ENCODE results near the gene SYCN. TPM values are rescaled to one million over a fixed set of nuclear protein-coding genes. Genes with fewer than 3 reads are reported as not detected.

SYCN gene
- total RNA-seq, 5 donors from 2014 or later (not counting 1 experiment from before 2014, with no cell fraction given) = 0.82 to 1.7 (median 1.1) TPM; not detected in 2

DNA sequence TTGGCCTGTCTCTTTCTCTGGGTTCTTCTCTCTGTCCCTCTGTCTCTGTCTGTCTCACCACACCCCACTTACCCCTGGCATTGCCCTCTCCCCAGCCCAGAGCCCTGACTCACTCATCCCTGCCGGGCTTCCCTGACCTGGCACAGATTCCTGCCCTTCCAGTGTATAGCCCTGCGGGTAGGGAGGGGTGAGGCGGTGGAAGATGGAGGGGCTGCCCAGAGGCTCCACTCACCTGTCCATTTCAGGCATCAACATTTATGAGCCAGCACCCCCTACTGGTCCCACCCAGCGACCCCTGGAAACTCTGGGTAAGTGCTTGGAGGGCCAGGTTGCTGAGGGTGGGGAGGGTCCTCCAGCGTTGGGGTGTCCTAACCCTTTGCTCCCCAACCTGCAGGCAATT, 6.3 kb downstream of the SYCN start:
- Histone ChIP-seq H3K27ac (ENCODE audit: low read length) (no peak overlapping the region), H3K36me3 (ENCODE audit: control insufficient read depth in 2 of 2, extremely low read depth in 1 of 2, insufficient read depth in 1 of 2, low read length in 1 of 2) (no peaks in the 10 kb centered on the region), H3K27me3 (replicated peaks in 1 of 2; ENCODE audit: control insufficient read depth in 2 of 2, extremely low read depth in 1 of 2, insufficient read depth in 2 of 2, low read length in 1 of 2) (peaks cover 7 to 94% of the 10 kb centered on the region in 2 experiments), H3K4me1 (ENCODE audit: control insufficient read depth in 1 of 2, extremely low read depth in 1 of 2, insufficient read depth in 2 of 2, low read length in 2 of 2) (peaks cover 0 to 22% of the 10 kb centered on the region in 2 experiments), H3K9me3 (no peaks in the 10 kb centered on the region), H3K4me3 (ENCODE audit: control insufficient read depth in 1 of 2, extremely low read depth in 1 of 2, low read length in 1 of 2) (no peak overlapping the region)
- peaks cover 22 to 26% (median 22%) of the 10 kb centered on the region in 3 donors for H3K4me1 Mint-ChIP-seq
- no peak overlapping the region for H3K27ac Mint-ChIP-seq
- 20% methylated on average over 1 of the region's 5 CpGs for WGBS (ENCODE audit: insufficient coverage)
- DNase-seq (no peak), ATAC-seq (replicated peaks in 1 of 4) (no peak)
- POLR2A ChIA-PET = no interaction called here
- no peaks in the 10 kb centered on the region for H3K36me3 Mint-ChIP-seq
- H3K9me3 Mint-ChIP-seq = no peaks in the 10 kb centered on the region
- CTCF ChIA-PET = no interaction called here
- H3K4me3 Mint-ChIP-seq = peak overlapping the region in 2 of 3 donors; percentile 31 to 54
- H3K27me3 Mint-ChIP-seq = peaks cover 56 to 81% of the 10 kb centered on the region in 2 donors

DNA sequence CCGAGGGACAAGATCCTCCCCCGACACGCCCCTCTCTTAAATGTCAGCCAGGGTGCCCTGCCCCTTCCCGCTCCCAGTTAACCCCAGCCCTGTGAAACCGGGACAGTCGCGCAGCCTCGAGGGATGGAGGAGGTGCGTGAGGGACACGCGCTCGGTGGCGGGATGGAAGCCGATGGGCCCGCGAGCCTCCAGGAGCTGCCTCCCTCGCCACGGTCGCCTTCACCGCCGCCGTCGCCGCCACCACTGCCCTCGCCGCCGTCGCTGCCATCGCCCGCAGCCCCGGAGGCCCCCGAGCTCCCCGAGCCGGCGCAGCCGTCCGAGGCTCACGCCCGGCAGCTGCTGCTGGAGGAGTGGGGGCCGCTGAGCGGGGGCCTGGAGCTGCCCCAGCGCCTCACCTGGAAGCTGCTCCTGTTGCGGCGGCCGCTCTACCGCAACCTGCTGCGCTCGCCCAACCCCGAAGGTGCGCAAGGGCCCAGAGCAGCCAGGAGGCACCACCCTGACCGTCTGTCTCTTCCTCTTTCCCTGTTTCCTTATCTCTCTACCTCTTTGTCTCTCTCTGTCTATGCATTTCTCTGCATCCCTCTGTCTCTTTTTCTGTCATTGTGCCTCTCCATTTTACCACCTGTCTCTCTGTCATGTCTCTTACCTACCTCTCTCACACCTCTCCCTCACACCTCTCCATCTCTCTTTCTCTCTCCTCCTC, 7.1 kb downstream of the SYCN start, which contains the start of gene NCCRP1:
Gene NCCRP1 (plus strand): TSS at position 105 of the 703 bp plus-strand sequence. CDS start 19 bp downstream, at position 124.
- H3K36me3 ChIP-seq (ENCODE audit: control insufficient read depth in 2 of 2, extremely low read depth in 1 of 2, insufficient read depth in 1 of 2, low read length in 1 of 2) = no peaks in the 10 kb centered on the region
- Mint-ChIP-seq H3K27me3 (peaks cover 51 to 77% of the 10 kb centered on the region in 2 donors), H3K4me3 (peak within 1 kb of the TSS; percentile 31 to 60 (median 42)), H3K27ac (no peak within 1 kb of the TSS), H3K36me3 (no peaks in the 10 kb centered on the region), H3K4me1 (peaks cover 22 to 26% (median 22%) of the 10 kb centered on the region in 3 donors), H3K9me3 (no peaks in the 10 kb centered on the region)
- peaks cover 7 to 93% of the 10 kb centered on the region in 2 experiments for H3K27me3 ChIP-seq (replicated peaks in 1 of 2; ENCODE audit: control insufficient read depth in 2 of 2, extremely low read depth in 1 of 2, insufficient read depth in 2 of 2, low read length in 1 of 2)
- H3K4me1 ChIP-seq (ENCODE audit: control insufficient read depth in 1 of 2, extremely low read depth in 1 of 2, insufficient read depth in 2 of 2, low read length in 2 of 2) = peaks cover 0 to 22% of the 10 kb centered on the region in 2 experiments
- H3K9me3 ChIP-seq = no peaks in the 10 kb centered on the region
- ATAC-seq (replicated peaks in 1 of 4) (peak; percentile 14 to 36 (median 22)), DNase-seq (peak in 4 of 35 experiments; percentile 5 to 18 (median 8))
- ChIA-PET CTCF (no interaction called here), POLR2A (no interaction called here)
- H3K4me3 ChIP-seq (ENCODE audit: control insufficient read depth in 1 of 2, extremely low read depth in 1 of 2, low read length in 1 of 2) = no peak within 1 kb of the TSS
- no peak within 1 kb of the TSS for H3K27ac ChIP-seq (ENCODE audit: low read length)
- 6% methylated on average over 50 of the region's 51 CpGs for WGBS (ENCODE audit: insufficient coverage)

DNA sequence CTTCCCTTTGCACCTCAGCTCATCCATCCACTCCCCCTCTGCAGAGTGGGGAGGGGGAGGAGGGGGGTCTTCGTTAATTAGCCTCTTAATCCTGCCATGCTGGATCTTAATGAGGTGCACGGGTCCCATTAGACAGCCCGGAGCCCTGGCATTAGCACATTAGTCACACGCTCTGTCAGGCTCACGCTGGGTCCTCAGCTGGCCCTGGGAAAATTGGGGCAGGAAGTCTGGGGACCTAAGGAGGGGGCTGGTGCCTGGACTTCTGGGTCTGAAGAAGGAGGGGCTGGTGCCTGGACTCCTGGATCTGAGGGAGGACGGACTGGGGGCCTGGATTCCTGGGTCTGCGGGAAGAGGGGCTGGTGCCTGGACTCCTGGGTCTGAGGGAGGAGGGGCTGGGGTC, 7.7 kb downstream of the SYCN start:
- POLR2A ChIA-PET = interaction anchor here in 1 of 2 donors (0.6 kb wide), 1 partner anchor 177 kb away, joined by 5 read pairs; no protein-coding TSS in a partner anchor
- 24% methylated on average over 6 of the region's 7 CpGs for WGBS (ENCODE audit: insufficient coverage)
- Histone ChIP-seq H3K4me3 (ENCODE audit: control insufficient read depth in 1 of 2, extremely low read depth in 1 of 2, low read length in 1 of 2) (no peak overlapping the region), H3K27ac (ENCODE audit: low read length) (no peak overlapping the region), H3K36me3 (ENCODE audit: control insufficient read depth in 2 of 2, extremely low read depth in 1 of 2, insufficient read depth in 1 of 2, low read length in 1 of 2) (no peaks in the 10 kb centered on the region), H3K9me3 (no peaks in the 10 kb centered on the region), H3K4me1 (ENCODE audit: control insufficient read depth in 1 of 2, extremely low read depth in 1 of 2, insufficient read depth in 2 of 2, low read length in 2 of 2) (peaks cover 0 to 22% of the 10 kb centered on the region in 2 experiments), H3K27me3 (replicated peaks in 1 of 2; ENCODE audit: control insufficient read depth in 2 of 2, extremely low read depth in 1 of 2, insufficient read depth in 2 of 2, low read length in 1 of 2) (peaks cover 7 to 92% of the 10 kb centered on the region in 2 experiments)
- H3K27me3 Mint-ChIP-seq = peaks cover 45 to 76% of the 10 kb centered on the region in 2 donors
- no peaks in the 10 kb centered on the region for H3K9me3 Mint-ChIP-seq
- H3K36me3 Mint-ChIP-seq = no peaks in the 10 kb centered on the region
- H3K27ac Mint-ChIP-seq = no peak overlapping the region
- no peak for DNase-seq
- CTCF ChIA-PET = no interaction called here
- H3K4me1 Mint-ChIP-seq = peaks cover 22 to 26% (median 22%) of the 10 kb centered on the region in 3 donors
- ATAC-seq (replicated peaks in 1 of 4) = peak in 1 of 4 experiments; percentile 16
- H3K4me3 Mint-ChIP-seq = peak overlapping the region in 1 of 3 donors; percentile 60

- ATAC-seq (replicated peaks in 1 of 4) (peak; percentile 27 to 72 (median 60)), DNase-seq (peak in 18 of 35 experiments; percentile 3 to 34 (median 14))
- H3K27me3 ChIP-seq (replicated peaks in 1 of 2; ENCODE audit: control insufficient read depth in 2 of 2, extremely low read depth in 1 of 2, insufficient read depth in 2 of 2, low read length in 1 of 2) = peaks cover 5 to 89% of the 10 kb centered on the region in 2 experiments
- ChIA-PET POLR2A (interaction anchor here in 1 of 2 donors (0.6 kb wide), 1 partner anchor 177 kb away, joined by 5 read pairs; no protein-coding TSS in a partner anchor), CTCF (no interaction called here)
- Mint-ChIP-seq H3K4me3 (peak overlapping the region; percentile 25 to 60 (median 39)), H3K36me3 (no peaks in the 10 kb centered on the region), H3K27me3 (peaks cover 39 to 72% of the 10 kb centered on the region in 2 donors), H3K9me3 (no peaks in the 10 kb centered on the region), H3K4me1 (peaks cover 22 to 26% (median 22%) of the 10 kb centered on the region in 3 donors), H3K27ac (peak overlapping the region in 1 of 2 donors; percentile 16)
- no peak overlapping the region for H3K4me3 ChIP-seq (ENCODE audit: control insufficient read depth in 1 of 2, extremely low read depth in 1 of 2, low read length in 1 of 2)
- no peaks in the 10 kb centered on the region for H3K9me3 ChIP-seq
- WGBS (ENCODE audit: insufficient coverage) = 26% methylated on average over 6 of the region's 9 CpGs
- no peaks in the 10 kb centered on the region for H3K36me3 ChIP-seq (ENCODE audit: control insufficient read depth in 2 of 2, extremely low read depth in 1 of 2, insufficient read depth in 1 of 2, low read length in 1 of 2)
- peaks cover 0 to 22% of the 10 kb centered on the region in 2 experiments for H3K4me1 ChIP-seq (ENCODE audit: control insufficient read depth in 1 of 2, extremely low read depth in 1 of 2, insufficient read depth in 2 of 2, low read length in 2 of 2)
- H3K27ac ChIP-seq (ENCODE audit: low read length) = no peak overlapping the region
These were observed 8.3 kb downstream of the SYCN start for GRCh38 chr19:39195755-39196154.

GRCh38 chr19:39194832-39195542, 9.1 kb downstream of the SYCN start:
- no peaks in the 10 kb centered on the region for H3K9me3 Mint-ChIP-seq
- 90% methylated on average over 3 of the region's 9 CpGs for WGBS (ENCODE audit: insufficient coverage)
- Histone ChIP-seq H3K27me3 (replicated peaks in 1 of 2; ENCODE audit: control insufficient read depth in 2 of 2, extremely low read depth in 1 of 2, insufficient read depth in 2 of 2, low read length in 1 of 2) (peaks cover 3 to 81% of the 10 kb centered on the region in 2 experiments), H3K27ac (ENCODE audit: low read length) (no peak overlapping the region), H3K4me3 (ENCODE audit: control insufficient read depth in 1 of 2, extremely low read depth in 1 of 2, low read length in 1 of 2) (no peak overlapping the region), H3K36me3 (ENCODE audit: control insufficient read depth in 2 of 2, extremely low read depth in 1 of 2, insufficient read depth in 1 of 2, low read length in 1 of 2) (no peaks in the 10 kb centered on the region), H3K4me1 (ENCODE audit: control insufficient read depth in 1 of 2, extremely low read depth in 1 of 2, insufficient read depth in 2 of 2, low read length in 2 of 2) (peaks cover 0 to 22% of the 10 kb centered on the region in 2 experiments), H3K9me3 (no peaks in the 10 kb centered on the region)
- peak overlapping the region in 1 of 3 donors; percentile 60 for H3K4me3 Mint-ChIP-seq
- ChIA-PET CTCF (no interaction called here), POLR2A (no interaction called here)
- H3K27me3 Mint-ChIP-seq = peaks cover 35 to 69% of the 10 kb centered on the region in 2 donors
- H3K4me1 Mint-ChIP-seq = peaks cover 22 to 26% (median 22%) of the 10 kb centered on the region in 3 donors
- no peaks in the 10 kb centered on the region for H3K36me3 Mint-ChIP-seq
- no peak overlapping the region for H3K27ac Mint-ChIP-seq
- DNase-seq (no peak), ATAC-seq (replicated peaks in 1 of 4) (no peak)

DNA sequence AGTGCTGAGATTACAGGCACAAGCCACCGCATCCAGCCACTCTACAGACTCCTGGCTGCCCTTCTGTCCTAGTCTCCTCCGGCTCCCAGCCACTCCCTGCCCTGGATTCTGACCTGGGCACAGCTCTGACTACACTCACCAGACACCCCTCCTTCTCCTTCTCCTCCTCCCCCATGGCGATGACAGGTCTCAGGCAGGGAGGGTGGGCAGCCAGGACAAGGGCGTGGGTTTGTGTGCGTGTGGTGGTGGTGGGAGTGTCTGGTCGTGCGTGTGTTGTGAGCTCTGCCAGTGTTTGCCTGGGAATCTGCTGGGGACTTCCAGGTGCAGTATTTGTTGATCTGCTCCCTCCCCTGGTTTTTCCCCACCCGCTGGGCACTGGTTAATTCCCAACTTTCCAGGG, 10.3 kb downstream of the SYCN start:
- DNase-seq = no peak
- H3K36me3 ChIP-seq (ENCODE audit: control insufficient read depth in 2 of 2, extremely low read depth in 1 of 2, insufficient read depth in 1 of 2, low read length in 1 of 2) = no peaks in the 10 kb centered on the region
- H3K9me3 Mint-ChIP-seq = no peaks in the 10 kb centered on the region
- POLR2A ChIA-PET = no interaction called here
- peaks cover 33 to 65% of the 10 kb centered on the region in 2 donors for H3K27me3 Mint-ChIP-seq
- no peak overlapping the region for H3K27ac Mint-ChIP-seq
- peaks cover 3 to 75% of the 10 kb centered on the region in 2 experiments for H3K27me3 ChIP-seq (replicated peaks in 1 of 2; ENCODE audit: control insufficient read depth in 2 of 2, extremely low read depth in 1 of 2, insufficient read depth in 2 of 2, low read length in 1 of 2)
- no peak overlapping the region for H3K27ac ChIP-seq (ENCODE audit: low read length)
- CTCF ChIA-PET = no interaction called here
- H3K4me3 Mint-ChIP-seq = no peak overlapping the region
- H3K4me1 ChIP-seq (ENCODE audit: control insufficient read depth in 1 of 2, extremely low read depth in 1 of 2, insufficient read depth in 2 of 2, low read length in 2 of 2) = peaks cover 0 to 22% of the 10 kb centered on the region in 2 experiments
- H3K4me1 Mint-ChIP-seq = peaks cover 22 to 26% (median 22%) of the 10 kb centered on the region in 3 donors
- H3K9me3 ChIP-seq = no peaks in the 10 kb centered on the region
- H3K4me3 ChIP-seq (ENCODE audit: control insufficient read depth in 1 of 2, extremely low read depth in 1 of 2, low read length in 1 of 2) = no peak overlapping the region
- no peak for ATAC-seq (replicated peaks in 1 of 4)
- H3K36me3 Mint-ChIP-seq = no peaks in the 10 kb centered on the region
- 90% methylated on average over 2 of the region's 8 CpGs for WGBS (ENCODE audit: insufficient coverage)
